HG03175 (cell line): ENCODE results near the gene PUS7L.
A peak's percentile ranks its signal among the peaks of the same experiment; 100 is the strongest.
"Not testable (repeated sequence)": the region's sequence is repeated elsewhere in the genome, so short reads cannot be mapped to it uniquely, and the experiment has no call there.

Experiments used
- ATAC-seq: cut with Tn5 transposase; IDR thresholded peaks from one replicate; pipeline ENCODE4 v1.9.1; 2021; ENCODE audit warnings: mild to moderate bottlenecking, moderate library complexity; ENCODE audit not compliant: unreplicated experiment

The PUS7L gene

DNA sequence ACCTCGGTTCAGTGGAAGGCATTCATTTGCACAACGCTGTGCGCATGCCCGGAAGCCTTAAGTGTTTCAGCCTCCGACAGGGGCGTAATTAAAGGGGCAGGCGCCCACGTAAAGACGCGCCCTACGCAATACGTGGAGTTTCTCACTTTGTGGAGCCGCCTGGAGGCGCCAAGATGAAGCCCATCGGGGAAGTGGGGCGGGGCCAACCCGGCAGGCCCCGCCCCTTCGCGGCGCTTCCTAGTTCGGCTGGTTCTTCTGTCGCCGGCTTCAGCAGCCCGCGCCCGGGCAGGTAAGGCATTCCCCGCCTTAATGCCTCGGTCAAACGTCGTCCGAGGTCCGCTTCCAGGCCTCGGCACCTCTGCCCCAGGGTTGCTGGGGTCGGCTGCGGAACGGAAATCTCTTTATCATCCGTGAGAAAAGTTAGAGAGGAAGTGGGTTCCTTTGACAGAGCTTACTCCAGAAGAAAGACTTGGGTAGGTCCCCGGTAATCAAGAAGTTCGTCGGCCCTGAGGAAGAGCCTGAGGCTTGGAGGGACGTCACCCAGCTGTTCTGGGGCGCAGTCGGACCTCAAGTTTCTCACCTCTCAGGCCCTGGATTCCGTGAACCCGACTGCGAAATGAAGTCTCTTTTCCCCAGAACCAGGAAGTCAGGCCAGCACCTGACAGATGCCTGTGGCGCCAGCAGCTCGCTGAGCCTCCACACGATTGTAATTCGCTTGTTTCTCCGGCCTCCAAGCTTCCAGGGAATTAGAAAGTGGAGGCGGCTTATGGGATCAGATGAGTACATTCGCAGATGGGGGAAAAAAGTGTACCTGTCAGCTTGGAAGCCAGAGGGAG, at the start of gene PUS7L, which contains the start of gene IRAK4:
Gene PUS7L, minus strand, starts transcription at position 63 of the 836 bp plus-strand sequence. CDS start 3,545 bp downstream, outside the sequence.
Gene IRAK4, plus strand, starts transcription at position 224 of the 836 bp plus-strand sequence. CDS start 9,161 bp downstream, outside the sequence.
- peak; percentile 96 for ATAC-seq

- ATAC-seq, result no peak
These were observed 48.8 kb upstream of the PUS7L start for GRCh38 chr12:43807386-43807785.

DNA sequence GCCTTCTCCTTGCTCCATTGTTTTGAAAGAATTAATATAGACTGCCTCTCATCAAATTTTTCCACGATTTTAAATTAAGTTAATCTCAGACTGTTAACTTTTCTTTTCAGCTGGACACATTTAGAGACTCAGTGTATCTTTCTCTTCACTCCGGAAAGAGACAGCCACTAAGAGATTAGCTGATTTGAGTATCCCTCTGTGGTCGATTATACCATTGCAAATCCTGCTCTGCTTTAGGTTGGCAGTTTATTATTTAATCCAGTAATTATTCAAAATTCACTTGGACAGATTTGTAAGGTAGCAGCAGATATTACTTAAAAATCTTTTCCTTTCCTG, 48.1 kb upstream of the PUS7L start:
- ATAC-seq, result no peak

GRCh38 chr12:43805860-43806736, 47.5 kb upstream of the PUS7L start, which contains the start of gene TWF1:
Gene TWF1, minus strand, starts transcription at chr12:43806317. Its CDS starts 72 bp downstream, at chr12:43806245.
- peak; percentile 96 for ATAC-seq

GRCh38 chr12:43805149-43805859, 46.7 kb upstream of the PUS7L start:
- peak; percentile 17 for ATAC-seq

- ATAC-seq, result no peak
These were observed 39.1 kb upstream of the PUS7L start for GRCh38 chr12:43797561-43798217.

GRCh38 chr12:43795716-43796280, 37.2 kb upstream of the PUS7L start:
- ATAC-seq, result no peak

GRCh38 chr12:43789941-43790340, 31.4 kb upstream of the PUS7L start:
- no peak for ATAC-seq

- no peak for ATAC-seq
These were observed 28.5 kb upstream of the PUS7L start for GRCh38 chr12:43786899-43787693.

DNA sequence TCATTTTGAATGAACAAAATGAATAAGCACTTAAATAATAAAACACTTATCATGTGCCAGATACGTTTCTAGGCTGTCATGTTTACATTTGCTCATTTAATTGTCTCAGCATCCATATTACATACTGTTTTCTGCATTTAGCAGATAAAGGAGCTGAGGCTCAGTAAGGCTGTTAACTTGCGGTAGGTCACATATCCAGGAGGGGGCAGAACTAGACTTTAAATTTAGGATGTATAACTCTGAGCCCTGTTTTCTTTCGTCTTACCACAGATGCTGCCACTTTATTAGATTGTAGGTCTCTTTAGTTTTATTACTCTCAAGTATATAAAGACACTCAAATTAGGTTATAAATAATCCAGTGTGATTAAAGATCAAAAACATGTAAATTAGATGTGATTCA, 17.9 kb upstream of the PUS7L start:
- ATAC-seq, result no peak

DNA sequence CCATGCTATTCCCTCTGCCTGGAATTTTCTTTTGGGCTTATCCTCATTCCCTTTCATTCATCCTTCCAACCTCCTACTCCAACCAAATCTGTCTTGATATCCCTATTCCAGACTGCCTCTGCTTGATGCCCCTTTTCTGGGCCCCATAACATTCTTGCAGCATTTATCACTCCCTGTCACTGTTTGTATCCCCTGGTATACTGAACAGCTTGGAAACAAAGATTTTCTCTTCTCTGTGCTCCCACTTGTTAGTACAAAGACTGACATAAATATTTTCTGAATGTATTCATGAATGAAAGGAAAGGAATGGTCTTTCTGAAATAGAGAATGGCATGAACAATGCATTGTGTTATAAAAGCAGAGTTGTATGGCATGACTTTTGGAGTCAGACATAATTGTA, 7.7 kb upstream of the PUS7L start:
- ATAC-seq, result no peak

GRCh38 chr12:43764528-43764927, 5.9 kb upstream of the PUS7L start:
- no peak for ATAC-seq

- no peak for ATAC-seq
These were observed 5.2 kb upstream of the PUS7L start for GRCh38 chr12:43763769-43764168.

- ATAC-seq, result no peak
These were observed 4.0 kb upstream of the PUS7L start for GRCh38 chr12:43762596-43762995.

GRCh38 chr12:43761500-43761899, 2.9 kb upstream of the PUS7L start:
- no peak for ATAC-seq

GRCh38 chr12:43760396-43760795, 1.8 kb upstream of the PUS7L start:
- no peak for ATAC-seq

DNA sequence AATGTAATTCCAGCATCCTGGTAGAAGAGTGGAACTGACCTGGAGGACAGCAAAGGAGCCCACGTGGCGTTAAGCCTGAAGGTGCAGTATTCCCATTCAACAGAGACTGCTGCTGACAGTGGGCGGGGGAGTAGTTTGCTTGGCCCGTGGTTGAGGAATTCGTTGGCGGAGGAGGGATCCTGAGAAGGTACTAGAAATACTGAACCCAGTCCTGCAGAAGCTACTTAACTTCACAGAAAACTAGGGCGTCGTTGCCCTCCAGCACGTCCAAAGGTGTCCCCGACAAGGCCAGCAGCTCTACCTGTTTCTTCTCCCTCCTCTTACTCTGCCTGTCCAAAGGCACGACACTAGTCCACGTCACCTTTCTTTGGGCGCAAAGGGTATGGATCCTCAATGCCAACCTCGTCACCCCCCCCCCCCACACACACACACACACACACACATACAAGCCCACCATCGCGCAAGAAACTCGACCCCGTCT, 303 bp downstream of the PUS7L start:
- ATAC-seq, result peak; percentile 10

- no peak for ATAC-seq
These were observed 4.6 kb downstream of the PUS7L start for GRCh38 chr12:43754015-43754414.

GRCh38 chr12:43751360-43751759, 7.2 kb downstream of the PUS7L start:
- ATAC-seq, result not testable (repeated sequence)
